H4 (cell line): Measurements from ENCODE around the gene SLC20A1. TPM values are rescaled to one million over a fixed set of nuclear protein-coding genes. Genes with fewer than 3 reads are reported as not detected.

ENCODE experiments used
- DNase-seq: peaks from one replicate; pipeline ENCODE4 v3.0.0-alpha.2; 2015; ENCODE audit warnings: low spot score
- total RNA-seq: library from RNA; depleted of rRNA; stranded (reverse); fragments of >200 nt; shearing (Covaris generic); gene quantifications from 2 replicates; pipeline ENCODE4 v1.2.3, GENCODE V29; 2014

The SLC20A1 gene
- total RNA-seq, 1 experiment from 2014 or later: 57.2 TPM

GRCh38 chr2:112626604-112627059 lies 19.1 kb upstream of the SLC20A1 start:
- DNase-seq: peak; percentile 76

- peak; percentile 94 for DNase-seq
Measured at GRCh38 chr2:112627060-112628040, 18.4 kb upstream of the SLC20A1 start.

GRCh38 chr2:112629224-112629623 lies 16.5 kb upstream of the SLC20A1 start:
- DNase-seq: no peak

GRCh38 chr2:112629823-112630222 lies 15.9 kb upstream of the SLC20A1 start:
- DNase-seq: no peak

- DNase-seq: no peak
Measured at GRCh38 chr2:112630268-112630667, 15.5 kb upstream of the SLC20A1 start.

- no peak for DNase-seq
Measured at GRCh38 chr2:112633708-112634107, 12.0 kb upstream of the SLC20A1 start.

GRCh38 chr2:112634153-112634873 lies 11.4 kb upstream of the SLC20A1 start:
- DNase-seq: no peak

GRCh38 chr2:112634874-112635157 lies 10.9 kb upstream of the SLC20A1 start:
- DNase-seq: no peak

- DNase-seq: no peak
Measured at GRCh38 chr2:112636605-112637288, 9.0 kb upstream of the SLC20A1 start.

GRCh38 chr2:112637289-112637660 lies 8.5 kb upstream of the SLC20A1 start:
- no peak for DNase-seq

- no peak for DNase-seq
Measured at GRCh38 chr2:112639936-112640335, 5.8 kb upstream of the SLC20A1 start.

GRCh38 chr2:112640467-112640799 lies 5.3 kb upstream of the SLC20A1 start:
- DNase-seq: no peak

- peak; percentile 75 for DNase-seq
Measured at GRCh38 chr2:112640800-112641675, 4.7 kb upstream of the SLC20A1 start.

GRCh38 chr2:112641701-112642100 lies 4.0 kb upstream of the SLC20A1 start:
- DNase-seq: no peak

- DNase-seq: no peak
Measured at GRCh38 chr2:112642561-112642960, 3.2 kb upstream of the SLC20A1 start.

- no peak for DNase-seq
Measured at GRCh38 chr2:112642966-112643365, 2.8 kb upstream of the SLC20A1 start.

GRCh38 chr2:112643488-112643887 lies 2.3 kb upstream of the SLC20A1 start:
- no peak for DNase-seq

GRCh38 chr2:112644155-112644932 lies 1.4 kb upstream of the SLC20A1 start:
- peak; percentile 36 for DNase-seq

- no peak for DNase-seq
Measured at GRCh38 chr2:112644933-112645309, 818 bp upstream of the SLC20A1 start.

- DNase-seq: no peak
Measured at GRCh38 chr2:112646102-112646719, 472 bp downstream of the SLC20A1 start.
